Parathyroid adenoma (tissue), 2 donors: Measurements from ENCODE around the gene ZNF485.

ENCODE experiments used
- H2AFZ ChIP-seq: fragments of 300-600 bp; sonication (generic); one replicate; pipeline ENCODE4 v1.7.0; 2017; ENCODE audit warnings: antibody characterized with exemption, mild to moderate bottlenecking
- H3K27ac ChIP-seq: fragments of 300-600 bp; sonication (generic); one replicate; pipeline ENCODE4 v1.7.0; 2017
- H3K27me3 ChIP-seq: fragments of 300-600 bp; sonication (generic); one replicate; pipeline ENCODE4 v1.7.0; 2017; ENCODE audit warnings: low read length; ENCODE audit not compliant: control insufficient read depth, insufficient read depth
- H3K36me3 ChIP-seq: fragments of 300-600 bp; sonication (generic); one replicate; pipeline ENCODE4 v1.7.0; 2017; ENCODE audit warnings: low read length; ENCODE audit not compliant: control insufficient read depth, insufficient read depth
- H3K4me1 ChIP-seq: fragments of 300-600 bp; sonication (generic); one replicate; pipeline ENCODE4 v1.7.0; 2017; ENCODE audit warnings: control low read depth
- H3K4me2 ChIP-seq: fragments of 300-600 bp; sonication (generic); one replicate; pipeline ENCODE4 v1.7.0; 2017; ENCODE audit warnings: low read length
- H3K4me3 ChIP-seq: fragments of 300-600 bp; sonication (generic); one replicate; pipeline ENCODE4 v1.7.0; 2017; ENCODE audit warnings: low read depth, low read length
- H3K79me2 ChIP-seq: fragments of 300-600 bp; sonication (generic); one replicate; pipeline ENCODE4 v1.7.0; 2017; ENCODE audit warnings: control low read depth
- H3K9ac ChIP-seq: fragments of 300-600 bp; sonication (generic); one replicate; pipeline ENCODE4 v1.7.0; 2017; ENCODE audit warnings: mild to moderate bottlenecking
- H3K9me3 ChIP-seq: fragments of 300-600 bp; sonication (generic); one replicate; pipeline ENCODE4 v1.7.0; 2017; ENCODE audit warnings: low read length; ENCODE audit not compliant: control insufficient read depth
- TF ChIP-seq, protein P1 (sequence below): fragments of 300-600 bp; sonication (generic); IDR thresholded peaks from one replicate; pipeline ENCODE4 v1.7.0; 2017; ENCODE audit warnings: antibody characterized with exemption, mild to moderate bottlenecking
- donor health status: primary hyperparathyroidism.

The ZNF485 gene

DNA sequence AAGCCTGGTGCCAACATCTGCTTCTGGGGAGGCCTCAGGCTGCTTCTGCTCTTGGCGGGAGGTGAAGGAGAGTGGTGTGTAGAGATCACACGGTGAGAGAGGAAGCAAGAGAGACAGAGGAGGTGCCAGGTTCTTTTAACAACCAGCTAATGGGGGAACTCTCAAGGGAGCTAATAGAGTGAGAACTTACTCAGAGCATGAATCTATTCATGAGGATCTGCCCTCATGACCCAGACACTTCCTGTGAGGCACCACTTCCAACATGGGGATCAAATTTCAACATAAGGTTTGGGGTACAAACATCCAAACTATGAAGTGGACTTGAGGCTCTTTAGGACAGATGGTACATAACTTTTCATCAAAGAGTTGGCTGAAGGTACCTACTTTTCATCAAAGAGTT is 47.5 kb downstream of the ZNF485 start:
- Histone ChIP-seq H3K4me3 (no peak overlapping the region), H3K4me2 (no peak overlapping the region), H3K36me3 (no peaks in the 10 kb centered on the region), H3K27me3 (no peaks in the 10 kb centered on the region), H3K9ac (no peak overlapping the region), H2AFZ (no peak overlapping the region), H3K9me3 (no peaks in the 10 kb centered on the region), H3K79me2 (no peaks in the 10 kb centered on the region), H3K4me1 (no peaks in the 10 kb centered on the region), H3K27ac (no peak overlapping the region)
- TF ChIP-seq, protein P1, sequence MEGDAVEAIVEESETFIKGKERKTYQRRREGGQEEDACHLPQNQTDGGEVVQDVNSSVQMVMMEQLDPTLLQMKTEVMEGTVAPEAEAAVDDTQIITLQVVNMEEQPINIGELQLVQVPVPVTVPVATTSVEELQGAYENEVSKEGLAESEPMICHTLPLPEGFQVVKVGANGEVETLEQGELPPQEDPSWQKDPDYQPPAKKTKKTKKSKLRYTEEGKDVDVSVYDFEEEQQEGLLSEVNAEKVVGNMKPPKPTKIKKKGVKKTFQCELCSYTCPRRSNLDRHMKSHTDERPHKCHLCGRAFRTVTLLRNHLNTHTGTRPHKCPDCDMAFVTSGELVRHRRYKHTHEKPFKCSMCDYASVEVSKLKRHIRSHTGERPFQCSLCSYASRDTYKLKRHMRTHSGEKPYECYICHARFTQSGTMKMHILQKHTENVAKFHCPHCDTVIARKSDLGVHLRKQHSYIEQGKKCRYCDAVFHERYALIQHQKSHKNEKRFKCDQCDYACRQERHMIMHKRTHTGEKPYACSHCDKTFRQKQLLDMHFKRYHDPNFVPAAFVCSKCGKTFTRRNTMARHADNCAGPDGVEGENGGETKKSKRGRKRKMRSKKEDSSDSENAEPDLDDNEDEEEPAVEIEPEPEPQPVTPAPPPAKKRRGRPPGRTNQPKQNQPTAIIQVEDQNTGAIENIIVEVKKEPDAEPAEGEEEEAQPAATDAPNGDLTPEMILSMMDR: no peak

DNA sequence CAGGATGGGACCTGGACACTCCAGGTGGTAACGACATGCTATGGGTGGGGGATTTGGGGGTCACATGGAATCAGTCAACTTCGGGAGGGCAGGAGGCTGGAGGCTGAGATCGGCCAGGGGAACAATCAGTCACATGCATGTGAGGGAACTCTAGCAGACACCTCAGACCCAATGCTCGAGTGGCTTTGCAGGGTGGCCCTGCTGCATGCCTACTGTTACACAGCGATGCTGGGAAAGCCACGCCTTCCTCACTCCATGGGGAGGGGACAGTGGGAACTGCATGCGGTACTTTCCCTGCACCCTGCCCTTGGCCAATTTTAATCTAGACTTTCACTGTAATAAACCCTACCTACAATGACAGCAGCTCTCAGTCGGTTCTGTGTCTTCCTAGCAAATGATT is 49.1 kb downstream of the ZNF485 start:
- no peaks in the 10 kb centered on the region for H3K9me3 ChIP-seq
- H3K4me3 ChIP-seq: no peak overlapping the region
- no peaks in the 10 kb centered on the region for H3K4me1 ChIP-seq
- no peaks in the 10 kb centered on the region for H3K36me3 ChIP-seq
- no peaks in the 10 kb centered on the region for H3K27me3 ChIP-seq
- H3K4me2 ChIP-seq: no peak overlapping the region
- TF ChIP-seq, protein P1: no peak
- H3K79me2 ChIP-seq: no peaks in the 10 kb centered on the region
- no peak overlapping the region for H3K27ac ChIP-seq
- H2AFZ ChIP-seq: no peak overlapping the region
- no peak overlapping the region for H3K9ac ChIP-seq

DNA sequence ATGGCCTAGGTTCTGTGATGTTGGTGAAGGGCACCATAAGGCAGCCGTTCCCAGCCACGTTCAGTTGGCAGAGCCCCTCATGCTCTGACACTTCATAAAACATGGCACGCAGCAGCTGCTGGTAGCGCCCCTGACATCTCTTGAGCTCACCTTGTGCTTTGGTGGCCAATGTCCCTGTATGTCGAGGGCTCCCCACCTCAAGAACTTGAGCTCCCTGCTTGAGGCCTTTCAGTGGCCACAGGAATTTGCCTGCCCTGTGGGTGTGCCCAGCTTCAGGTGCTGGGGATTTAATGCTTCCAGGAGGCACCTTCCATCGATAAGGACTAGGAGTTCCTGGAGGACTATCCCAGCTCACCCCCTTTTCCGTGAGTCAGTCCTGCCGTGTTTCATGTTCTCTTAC is 52.0 kb downstream of the ZNF485 start:
- Histone ChIP-seq H2AFZ (no peak overlapping the region), H3K4me2 (no peak overlapping the region), H3K27me3 (no peaks in the 10 kb centered on the region), H3K4me3 (no peak overlapping the region), H3K9me3 (no peaks in the 10 kb centered on the region), H3K9ac (no peak overlapping the region), H3K27ac (no peak overlapping the region), H3K4me1 (no peaks in the 10 kb centered on the region), H3K36me3 (no peaks in the 10 kb centered on the region), H3K79me2 (no peaks in the 10 kb centered on the region)
- TF ChIP-seq, protein P1: no peak

DNA sequence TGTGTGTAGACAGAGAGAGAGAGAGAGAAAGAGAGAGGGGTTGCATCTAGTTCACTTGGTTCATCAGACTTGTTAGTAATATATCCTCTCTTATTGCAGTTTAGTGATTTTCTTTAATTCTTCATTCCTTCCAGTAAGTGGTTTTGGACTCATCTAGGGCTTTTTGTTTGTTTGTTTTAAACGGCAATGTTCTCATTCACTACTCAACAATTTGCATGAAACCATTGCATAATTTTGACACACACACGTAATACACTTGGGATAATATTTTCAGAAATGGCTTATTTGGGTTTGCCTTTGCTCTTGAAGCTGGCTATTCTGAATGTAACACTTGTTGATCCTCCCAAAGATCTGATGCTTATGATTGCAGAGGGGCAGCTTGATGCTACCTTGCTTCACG is 58.8 kb downstream of the ZNF485 start:
- Histone ChIP-seq H3K4me2 (no peak overlapping the region), H3K27ac (no peak overlapping the region), H3K79me2 (no peaks in the 10 kb centered on the region), H3K9me3 (no peaks in the 10 kb centered on the region), H3K36me3 (no peaks in the 10 kb centered on the region), H3K9ac (no peak overlapping the region), H3K4me1 (no peaks in the 10 kb centered on the region), H2AFZ (no peak overlapping the region), H3K27me3 (no peaks in the 10 kb centered on the region), H3K4me3 (no peak overlapping the region)
- TF ChIP-seq, protein P1: no peak

DNA sequence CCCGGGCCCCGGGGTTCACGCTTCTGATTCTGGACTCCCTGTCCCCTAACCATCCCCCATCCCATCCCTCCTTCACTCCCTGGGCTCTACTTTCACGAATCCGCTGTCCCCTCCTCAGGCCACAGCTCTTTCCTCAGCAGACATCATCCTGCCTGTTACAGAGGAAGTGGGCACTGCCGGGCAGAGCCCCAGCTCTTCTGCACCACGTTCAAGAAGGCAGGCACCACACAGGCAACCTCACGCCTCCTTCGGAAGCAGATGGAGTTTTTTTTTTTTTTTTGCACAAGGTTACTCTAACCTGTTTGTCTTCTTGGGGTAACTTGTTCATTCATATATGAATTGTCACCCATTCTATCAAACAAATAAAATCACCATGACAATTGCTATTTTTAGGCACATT is 60.3 kb downstream of the ZNF485 start:
- TF ChIP-seq, protein P1: no peak
- no peak overlapping the region for H3K9ac ChIP-seq
- H3K27ac ChIP-seq: no peak overlapping the region
- H3K4me2 ChIP-seq: no peak overlapping the region
- H3K4me3 ChIP-seq: no peak overlapping the region
- no peaks in the 10 kb centered on the region for H3K36me3 ChIP-seq
- H3K27me3 ChIP-seq: no peaks in the 10 kb centered on the region
- no peak overlapping the region for H2AFZ ChIP-seq
- no peaks in the 10 kb centered on the region for H3K9me3 ChIP-seq
- H3K4me1 ChIP-seq: no peaks in the 10 kb centered on the region
- H3K79me2 ChIP-seq: no peaks in the 10 kb centered on the region
